Measurements from ENCODE around the gene KIF2A. TPM values are rescaled to one million over a fixed set of nuclear protein-coding genes. Genes with fewer than 3 reads are reported as not detected.

Gene KIF2A
- total RNA-seq, 2 donors from 2014 or later, result 19.5 to 28.9 TPM

DNA sequence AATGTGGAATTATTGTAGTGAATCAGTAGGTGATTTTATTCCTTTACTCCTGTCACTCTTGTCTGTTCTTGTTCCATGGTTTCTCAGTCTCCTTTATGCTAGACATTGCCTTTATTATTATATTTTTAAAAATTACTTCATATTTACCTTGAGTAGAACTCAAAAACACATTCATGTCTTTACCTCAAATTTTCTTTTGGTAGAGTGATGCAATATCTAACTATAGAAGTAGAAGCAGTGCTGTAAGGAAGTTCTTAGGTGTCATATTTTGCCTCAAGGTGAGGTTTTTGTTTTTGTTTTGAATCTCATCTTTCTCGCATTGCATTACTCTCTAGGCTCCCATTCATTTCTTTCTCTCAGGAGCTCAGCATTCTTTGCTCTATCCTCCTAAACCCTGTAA is 118.8 kb downstream of the KIF2A start:
- H3K27ac ChIP-seq, result no peak overlapping the region
- no peak for DNase-seq (ENCODE audit: low spot score)
- no peak overlapping the region for H3K4me3 ChIP-seq
- no peaks in the 10 kb centered on the region for H3K9me3 ChIP-seq
- no peaks in the 10 kb centered on the region for H3K4me1 ChIP-seq (ENCODE audit: control insufficient read depth in 1 of 2, low read depth in 2 of 2)
- TF ChIP-seq, protein P1, sequence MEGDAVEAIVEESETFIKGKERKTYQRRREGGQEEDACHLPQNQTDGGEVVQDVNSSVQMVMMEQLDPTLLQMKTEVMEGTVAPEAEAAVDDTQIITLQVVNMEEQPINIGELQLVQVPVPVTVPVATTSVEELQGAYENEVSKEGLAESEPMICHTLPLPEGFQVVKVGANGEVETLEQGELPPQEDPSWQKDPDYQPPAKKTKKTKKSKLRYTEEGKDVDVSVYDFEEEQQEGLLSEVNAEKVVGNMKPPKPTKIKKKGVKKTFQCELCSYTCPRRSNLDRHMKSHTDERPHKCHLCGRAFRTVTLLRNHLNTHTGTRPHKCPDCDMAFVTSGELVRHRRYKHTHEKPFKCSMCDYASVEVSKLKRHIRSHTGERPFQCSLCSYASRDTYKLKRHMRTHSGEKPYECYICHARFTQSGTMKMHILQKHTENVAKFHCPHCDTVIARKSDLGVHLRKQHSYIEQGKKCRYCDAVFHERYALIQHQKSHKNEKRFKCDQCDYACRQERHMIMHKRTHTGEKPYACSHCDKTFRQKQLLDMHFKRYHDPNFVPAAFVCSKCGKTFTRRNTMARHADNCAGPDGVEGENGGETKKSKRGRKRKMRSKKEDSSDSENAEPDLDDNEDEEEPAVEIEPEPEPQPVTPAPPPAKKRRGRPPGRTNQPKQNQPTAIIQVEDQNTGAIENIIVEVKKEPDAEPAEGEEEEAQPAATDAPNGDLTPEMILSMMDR (IDR thresholded peaks at IDR 0.05), result no peak
- H3K27me3 ChIP-seq (replicated peaks; ENCODE audit: insufficient read depth), result no peaks in the 10 kb centered on the region
- no peaks in the 10 kb centered on the region for H3K36me3 ChIP-seq
- ATAC-seq (ENCODE audit: insufficient number of reproducible peaks, low FRiP score, low read depth), result no peak

- ATAC-seq (ENCODE audit: insufficient number of reproducible peaks, low FRiP score, low read depth) (no peak), DNase-seq (ENCODE audit: low spot score) (no peak)
- no peaks in the 10 kb centered on the region for H3K9me3 ChIP-seq
- TF ChIP-seq, protein P1 (IDR thresholded peaks at IDR 0.05), result no peak
- peaks cover 0 to 14% of the 10 kb centered on the region in 2 donors for H3K4me1 ChIP-seq (ENCODE audit: control insufficient read depth in 1 of 2, low read depth in 2 of 2)
- no peak overlapping the region for H3K4me3 ChIP-seq
- H3K36me3 ChIP-seq, result no peaks in the 10 kb centered on the region
- H3K27ac ChIP-seq, result no peak overlapping the region
- no peaks in the 10 kb centered on the region for H3K27me3 ChIP-seq (replicated peaks; ENCODE audit: insufficient read depth)
Measured at GRCh38 chr5:62431735-62432620, 126.0 kb downstream of the KIF2A start.

- H3K27me3 ChIP-seq (replicated peaks; ENCODE audit: insufficient read depth), result no peaks in the 10 kb centered on the region
- ATAC-seq (ENCODE audit: insufficient number of reproducible peaks, low FRiP score, low read depth), result no peak
- no peak for DNase-seq (ENCODE audit: low spot score)
- no peak overlapping the region for H3K27ac ChIP-seq
- H3K4me3 ChIP-seq, result no peak overlapping the region
- no peaks in the 10 kb centered on the region for H3K36me3 ChIP-seq
- H3K4me1 ChIP-seq (ENCODE audit: control insufficient read depth in 1 of 2, low read depth in 2 of 2), result peaks cover 0 to 14% of the 10 kb centered on the region in 2 donors
- no peaks in the 10 kb centered on the region for H3K9me3 ChIP-seq
- TF ChIP-seq, protein P1 (IDR thresholded peaks at IDR 0.05), result no peak
Measured at GRCh38 chr5:62432621-62433064, 126.6 kb downstream of the KIF2A start.

Other genes with a start within 250 kb of the KIF2A start
- gene DIMT1, start 97.7 kb downstream of the KIF2A start, total RNA-seq, result 10 to 100 TPM; 28.8 to 29.2 TPM
- 10 to 100 TPM; 10.7 to 16.5 TPM for gene IPO11, start 106.6 kb downstream of the KIF2A start, total RNA-seq